Measurements from ENCODE around the gene ROS1.
"Not testable (repeated sequence)": the region's sequence is repeated elsewhere in the genome, so short reads cannot be mapped to it uniquely, and the experiment has no call there.

Gene ROS1

GRCh38 chr6:117270843-117271507 lies 154.8 kb downstream of the ROS1 start:
- DNase-seq (ENCODE audit: insufficient read length, low spot score) (no peak), FAIRE-seq (no peak)

GRCh38 chr6:117270055-117270842 lies 155.5 kb downstream of the ROS1 start:
- FAIRE-seq = no peak
- DNase-seq (ENCODE audit: insufficient read length, low spot score) = no peak

GRCh38 chr6:117269638-117270054 lies 156.1 kb downstream of the ROS1 start:
- FAIRE-seq (no peak), DNase-seq (ENCODE audit: insufficient read length, low spot score) (no peak)

GRCh38 chr6:117268924-117269323 lies 156.8 kb downstream of the ROS1 start:
- FAIRE-seq (no peak), DNase-seq (ENCODE audit: insufficient read length, low spot score) (no peak)

GRCh38 chr6:117267766-117268534 lies 157.8 kb downstream of the ROS1 start:
- DNase-seq (ENCODE audit: insufficient read length, low spot score) = no peak
- no peak for FAIRE-seq

GRCh38 chr6:117267054-117267347 lies 158.7 kb downstream of the ROS1 start:
- DNase-seq (ENCODE audit: insufficient read length, low spot score) = no peak
- no peak for FAIRE-seq

- no peak for DNase-seq (ENCODE audit: insufficient read length, low spot score)
- no peak for FAIRE-seq
Measured at GRCh38 chr6:117266257-117267053, 159.3 kb downstream of the ROS1 start.

- FAIRE-seq = no peak
- no peak for DNase-seq (ENCODE audit: insufficient read length, low spot score)
Measured at GRCh38 chr6:117265410-117266256, 160.1 kb downstream of the ROS1 start, which contains the start of gene VGLL2. VGLL2 (plus strand) TSS chr6:117265558; CDS start chr6:117265764, 206 bp downstream.

- FAIRE-seq (no peak), DNase-seq (ENCODE audit: insufficient read length, low spot score) (no peak)
Measured at GRCh38 chr6:117264692-117265409, 160.9 kb downstream of the ROS1 start.

GRCh38 chr6:117264369-117264691 lies 161.4 kb downstream of the ROS1 start:
- DNase-seq (ENCODE audit: insufficient read length, low spot score) (no peak), FAIRE-seq (no peak)

- no peak for FAIRE-seq
Measured at GRCh38 chr6:117263353-117263927, 162.3 kb downstream of the ROS1 start.

GRCh38 chr6:117262799-117263198 lies 162.9 kb downstream of the ROS1 start:
- DNase-seq (ENCODE audit: insufficient read length, low spot score) (no peak), FAIRE-seq (no peak)

More at GRCh38 chr6:117263353-117263927, 162.3 kb downstream of the ROS1 start:
- no peak for DNase-seq (ENCODE audit: insufficient read length, low spot score)

- DNase-seq (ENCODE audit: insufficient read length, low spot score) (no peak), FAIRE-seq (no peak)
Measured at GRCh38 chr6:117253785-117254184, 172.0 kb downstream of the ROS1 start.

- DNase-seq (ENCODE audit: insufficient read length, low spot score); FAIRE-seq: not testable (repeated sequence)
Measured at GRCh38 chr6:117244979-117245378, 180.8 kb downstream of the ROS1 start.

GRCh38 chr6:117244571-117244970 lies 181.2 kb downstream of the ROS1 start:
- DNase-seq (ENCODE audit: insufficient read length, low spot score); FAIRE-seq: not testable (repeated sequence)
